Activated T-helper 17 cell treated with anti-CD3 and anti-CD28 coated beads, Interleukin-2, amount 50 U/mL, for 72 hours (primary cell): Measurements from ENCODE around the gene VRK1. TPM values are rescaled to one million over a fixed set of nuclear protein-coding genes. Genes with fewer than 3 reads are reported as not detected.

Experiments used
- ATAC-seq: fragments of 150-1000 bp; cut with Tn5 transposase; replicated peaks from 2 replicates; pipeline ENCODE4 v1.10.0; 2021; ENCODE audit warnings: mild to moderate bottlenecking, moderate library complexity
- H3K27ac Mint-ChIP-seq: one replicate; pipeline ENCODE4 v1.8.0; 2022; ENCODE audit warnings: mixed read lengths
- H3K27me3 Mint-ChIP-seq: one replicate; pipeline ENCODE4 v1.8.0; 2022; ENCODE audit warnings: mixed read lengths
- H3K36me3 Mint-ChIP-seq: one replicate; pipeline ENCODE4 v1.8.0; 2022; ENCODE audit warnings: low read depth, mild to moderate bottlenecking, mixed read lengths
- H3K4me1 Mint-ChIP-seq: one replicate; pipeline ENCODE4 v1.8.0; 2022; ENCODE audit warnings: mixed read lengths
- H3K4me3 Mint-ChIP-seq: one replicate; pipeline ENCODE4 v1.8.0; 2022; ENCODE audit warnings: mild to moderate bottlenecking, mixed read lengths
- H3K9me3 Mint-ChIP-seq: one replicate; pipeline ENCODE4 v1.8.0; 2022; ENCODE audit warnings: mixed read lengths
- total RNA-seq, 2 donors: library from RNA; stranded (reverse); gene quantifications; one replicate each; pipeline ENCODE4 v1.2.3, GENCODE V29; 2022

Gene VRK1
- total RNA-seq, 2 donors from 2014 or later: 30.9 to 65.6 TPM

DNA sequence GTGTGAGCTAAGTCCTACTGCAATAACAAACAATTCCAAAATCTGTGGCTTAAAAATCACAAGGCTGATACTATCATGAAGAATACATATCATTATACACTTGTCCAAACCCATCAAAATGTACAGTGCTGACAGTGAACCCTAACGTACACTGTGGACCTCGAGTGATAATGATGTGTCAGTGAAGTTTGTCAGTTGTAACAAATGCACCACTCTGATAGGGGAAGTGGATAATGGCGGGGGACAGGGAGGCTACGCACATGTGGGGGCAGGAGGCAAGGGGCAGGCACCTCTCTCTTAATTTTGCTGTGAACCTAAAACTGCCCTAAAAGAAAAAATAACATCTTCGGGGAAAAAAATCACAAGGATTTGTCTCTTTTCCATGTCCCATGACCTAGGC lies 100.0 kb downstream of the VRK1 start:
- no peaks in the 10 kb centered on the region for H3K36me3 Mint-ChIP-seq
- no peak for ATAC-seq
- no peak overlapping the region for H3K27ac Mint-ChIP-seq
- H3K9me3 Mint-ChIP-seq: no peaks in the 10 kb centered on the region
- H3K27me3 Mint-ChIP-seq: no peaks in the 10 kb centered on the region
- H3K4me3 Mint-ChIP-seq: no peak overlapping the region
- H3K4me1 Mint-ChIP-seq: peaks cover 6% of the 10 kb centered on the region

- no peak overlapping the region for H3K27ac Mint-ChIP-seq
- no peaks in the 10 kb centered on the region for H3K9me3 Mint-ChIP-seq
- H3K4me3 Mint-ChIP-seq: no peak overlapping the region
- H3K36me3 Mint-ChIP-seq: no peaks in the 10 kb centered on the region
- H3K27me3 Mint-ChIP-seq: no peaks in the 10 kb centered on the region
- H3K4me1 Mint-ChIP-seq: no peaks in the 10 kb centered on the region
- ATAC-seq: no peak
Observed at GRCh38 chr14:96901227-96901626, 104.0 kb downstream of the VRK1 start.

DNA sequence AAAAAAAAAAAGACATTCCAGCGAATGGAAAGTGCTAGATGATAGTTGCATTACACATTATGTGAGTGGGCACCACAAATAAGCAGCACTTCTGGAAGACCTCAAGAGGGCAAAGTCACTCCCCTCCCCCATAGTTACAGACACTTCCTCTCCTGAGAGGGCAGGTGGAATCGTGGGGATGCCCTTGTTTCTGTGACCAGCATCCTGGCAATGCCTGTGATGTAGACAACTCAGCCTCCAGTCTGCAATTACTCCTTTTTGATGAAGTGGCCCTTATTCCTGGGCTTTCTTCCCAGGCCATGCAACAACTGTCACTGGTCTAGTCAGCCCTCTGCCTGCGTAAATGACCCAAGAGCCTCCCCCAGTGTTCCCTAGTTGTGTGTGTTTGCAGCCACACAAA lies 104.8 kb downstream of the VRK1 start:
- Mint-ChIP-seq H3K9me3 (no peaks in the 10 kb centered on the region), H3K27ac (no peak overlapping the region), H3K27me3 (no peaks in the 10 kb centered on the region), H3K36me3 (no peaks in the 10 kb centered on the region), H3K4me1 (no peaks in the 10 kb centered on the region), H3K4me3 (no peak overlapping the region)
- ATAC-seq: no peak

- Mint-ChIP-seq H3K27ac (no peak overlapping the region), H3K4me1 (no peaks in the 10 kb centered on the region), H3K27me3 (no peaks in the 10 kb centered on the region), H3K9me3 (peaks cover 5% of the 10 kb centered on the region), H3K4me3 (no peak overlapping the region), H3K36me3 (no peaks in the 10 kb centered on the region)
- ATAC-seq: no peak
Observed at GRCh38 chr14:96903444-96904023, 106.4 kb downstream of the VRK1 start.

GRCh38 chr14:96904201-96904600 lies 107.0 kb downstream of the VRK1 start:
- no peak for ATAC-seq
- Mint-ChIP-seq H3K27me3 (no peaks in the 10 kb centered on the region), H3K27ac (no peak overlapping the region)

DNA sequence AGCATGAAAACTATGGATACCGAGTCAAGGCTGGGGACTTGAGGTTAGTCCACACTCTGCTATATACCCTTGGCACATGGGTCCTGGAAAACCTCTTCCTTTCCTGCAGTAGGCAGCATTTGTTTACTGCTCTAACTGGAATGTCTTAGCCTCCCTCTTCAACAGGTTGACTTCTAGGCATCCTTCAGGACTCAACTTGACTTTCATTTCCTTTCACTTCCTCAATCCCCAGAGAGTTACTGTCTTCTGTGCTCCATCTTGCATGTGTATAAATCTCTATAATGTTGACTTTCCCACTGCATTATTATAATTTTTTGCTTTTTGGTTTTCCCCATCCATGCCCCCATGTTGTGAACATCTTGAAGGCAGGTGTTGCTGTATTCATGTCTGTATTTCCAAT lies 107.9 kb downstream of the VRK1 start:
- no peak overlapping the region for H3K4me3 Mint-ChIP-seq
- H3K27ac Mint-ChIP-seq: no peak overlapping the region
- peaks cover 12% of the 10 kb centered on the region for H3K9me3 Mint-ChIP-seq
- H3K36me3 Mint-ChIP-seq: no peaks in the 10 kb centered on the region
- no peak for ATAC-seq
- H3K27me3 Mint-ChIP-seq: no peaks in the 10 kb centered on the region
- no peaks in the 10 kb centered on the region for H3K4me1 Mint-ChIP-seq

More at GRCh38 chr14:96904201-96904600, 107.0 kb downstream of the VRK1 start:
- no peak overlapping the region for H3K4me3 Mint-ChIP-seq
- peaks cover 7% of the 10 kb centered on the region for H3K9me3 Mint-ChIP-seq
- no peaks in the 10 kb centered on the region for H3K36me3 Mint-ChIP-seq
- H3K4me1 Mint-ChIP-seq: no peaks in the 10 kb centered on the region

DNA sequence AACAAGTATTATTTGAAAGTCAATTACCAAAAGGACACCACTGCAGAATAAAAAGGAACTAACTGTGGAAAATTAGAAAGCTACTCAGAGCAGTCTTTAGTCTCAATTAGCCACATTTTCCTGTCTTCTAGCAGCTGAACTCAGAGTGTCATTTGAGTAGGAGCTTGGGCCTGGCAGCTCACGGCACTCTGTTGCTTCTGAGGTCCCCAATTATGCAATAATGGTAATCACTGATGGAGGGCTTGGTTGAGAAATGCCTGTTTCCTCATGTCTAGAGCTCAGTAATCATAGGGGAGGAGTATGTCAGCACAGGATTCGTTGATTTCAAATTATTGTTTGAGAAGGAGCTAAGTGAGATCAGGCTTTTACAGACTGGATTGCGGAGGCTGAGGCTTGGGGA lies 108.6 kb downstream of the VRK1 start:
- no peak overlapping the region for H3K27ac Mint-ChIP-seq
- H3K36me3 Mint-ChIP-seq: no peaks in the 10 kb centered on the region
- no peak overlapping the region for H3K4me3 Mint-ChIP-seq
- no peak for ATAC-seq
- H3K9me3 Mint-ChIP-seq: peaks cover 14% of the 10 kb centered on the region
- H3K4me1 Mint-ChIP-seq: no peaks in the 10 kb centered on the region
- no peaks in the 10 kb centered on the region for H3K27me3 Mint-ChIP-seq

- Mint-ChIP-seq H3K27me3 (no peaks in the 10 kb centered on the region), H3K27ac (no peak overlapping the region), H3K4me1 (no peaks in the 10 kb centered on the region), H3K4me3 (no peak overlapping the region), H3K36me3 (no peaks in the 10 kb centered on the region), H3K9me3 (peaks cover 14% of the 10 kb centered on the region)
- ATAC-seq: no peak
Observed at GRCh38 chr14:96906434-96906833, 109.3 kb downstream of the VRK1 start.

DNA sequence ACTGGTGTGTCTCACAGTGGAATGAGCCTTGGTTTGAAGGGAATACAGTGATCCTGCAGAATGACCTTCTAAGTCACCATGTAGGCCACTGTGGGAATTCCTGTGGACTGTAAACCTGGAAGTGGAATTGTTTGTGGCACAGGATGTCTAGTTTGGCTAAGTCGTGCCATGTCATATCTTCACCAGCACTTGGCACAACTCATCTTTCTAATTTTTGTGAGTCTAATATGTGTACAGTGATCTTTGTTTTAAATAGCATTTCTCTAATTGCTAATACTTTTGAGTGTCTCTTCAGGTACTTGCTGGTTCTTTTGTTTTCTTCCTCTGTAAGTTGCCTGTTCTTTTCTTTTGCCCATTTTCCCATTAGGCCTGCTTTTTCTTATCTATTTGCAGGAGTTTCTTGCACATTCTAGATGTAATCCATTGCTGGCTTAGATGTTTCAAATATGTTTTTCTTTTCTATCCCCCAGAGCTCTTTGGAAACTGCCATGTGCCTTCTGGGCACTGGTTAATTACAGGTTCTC lies 112.7 kb downstream of the VRK1 start:
- Mint-ChIP-seq H3K4me3 (no peak overlapping the region), H3K4me1 (peaks cover 4% of the 10 kb centered on the region), H3K36me3 (no peaks in the 10 kb centered on the region), H3K9me3 (peaks cover 14% of the 10 kb centered on the region), H3K27ac (no peak overlapping the region), H3K27me3 (no peaks in the 10 kb centered on the region)
- ATAC-seq: no peak

DNA sequence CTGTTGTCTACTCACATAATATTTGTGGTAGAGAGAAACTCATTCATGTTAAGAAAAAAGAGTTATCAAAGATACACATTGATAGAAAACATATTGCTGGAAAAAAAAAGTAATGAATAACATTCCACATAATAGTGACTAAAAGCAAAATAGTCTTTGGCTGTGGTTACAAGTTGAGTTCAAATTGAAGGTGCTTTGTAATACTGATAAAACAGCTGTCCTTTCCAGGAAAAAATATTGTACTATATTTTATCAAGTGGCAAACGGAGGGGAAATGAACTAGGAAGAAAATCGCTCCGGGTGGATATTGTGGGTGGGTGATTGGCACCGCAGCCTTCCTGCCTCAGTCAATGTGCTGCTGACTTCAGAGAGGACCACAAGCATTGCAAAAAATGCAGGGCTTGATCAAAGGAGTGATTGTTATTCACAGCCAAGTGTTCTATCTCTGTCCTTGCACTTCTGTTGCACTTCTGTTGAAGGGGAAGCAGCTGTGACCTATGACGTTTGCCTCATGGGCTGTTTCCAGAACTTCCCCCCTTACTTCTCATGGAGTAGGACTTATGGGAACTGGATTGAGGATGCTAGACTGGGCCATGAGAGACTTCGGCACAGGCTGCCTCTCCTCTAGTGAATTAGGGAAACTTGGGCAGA lies 114.4 kb downstream of the VRK1 start:
- Mint-ChIP-seq H3K27ac (no peak overlapping the region), H3K9me3 (peaks cover 14% of the 10 kb centered on the region), H3K27me3 (no peaks in the 10 kb centered on the region), H3K36me3 (no peaks in the 10 kb centered on the region), H3K4me3 (no peak overlapping the region), H3K4me1 (peaks cover 4% of the 10 kb centered on the region)
- ATAC-seq: no peak

GRCh38 chr14:96914571-96915128 lies 117.5 kb downstream of the VRK1 start:
- ATAC-seq: no peak
- Mint-ChIP-seq H3K4me1 (peaks cover 4% of the 10 kb centered on the region), H3K27me3 (no peaks in the 10 kb centered on the region), H3K4me3 (no peak overlapping the region), H3K36me3 (no peaks in the 10 kb centered on the region), H3K27ac (no peak overlapping the region), H3K9me3 (peaks cover 6% of the 10 kb centered on the region)

DNA sequence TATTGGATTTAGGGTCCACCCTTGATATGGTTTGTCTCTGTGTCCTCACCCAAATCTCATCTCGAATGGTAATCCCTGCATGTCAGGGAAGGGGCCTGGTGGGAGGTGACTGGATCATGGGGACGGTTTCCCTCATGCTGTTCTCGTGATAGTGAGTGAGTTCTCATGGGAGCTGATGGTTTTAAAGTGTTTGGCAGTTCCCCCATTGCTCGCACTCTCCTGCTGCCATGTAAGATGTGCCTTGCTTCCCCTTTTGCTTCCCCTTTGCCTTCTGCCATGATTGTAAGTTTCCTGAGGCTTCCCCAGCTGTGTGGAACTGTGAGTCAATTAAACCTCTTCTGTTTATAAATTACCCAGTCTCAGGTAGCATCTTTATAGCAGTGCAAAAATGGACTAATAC lies 118.3 kb downstream of the VRK1 start:
- peaks cover 4% of the 10 kb centered on the region for H3K4me1 Mint-ChIP-seq
- peaks cover under 1% of the 10 kb centered on the region for H3K9me3 Mint-ChIP-seq
- H3K4me3 Mint-ChIP-seq: no peak overlapping the region
- H3K27me3 Mint-ChIP-seq: no peaks in the 10 kb centered on the region
- no peaks in the 10 kb centered on the region for H3K36me3 Mint-ChIP-seq
- no peak overlapping the region for H3K27ac Mint-ChIP-seq
- no peak for ATAC-seq

GRCh38 chr14:96916751-96917150 lies 119.6 kb downstream of the VRK1 start:
- Mint-ChIP-seq H3K27ac (no peak overlapping the region), H3K36me3 (no peaks in the 10 kb centered on the region), H3K27me3 (no peaks in the 10 kb centered on the region), H3K4me3 (no peak overlapping the region), H3K4me1 (peaks cover 3% of the 10 kb centered on the region), H3K9me3 (peaks cover 6% of the 10 kb centered on the region)
- no peak for ATAC-seq

- no peaks in the 10 kb centered on the region for H3K4me1 Mint-ChIP-seq
- no peak overlapping the region for H3K4me3 Mint-ChIP-seq
- no peaks in the 10 kb centered on the region for H3K27me3 Mint-ChIP-seq
- ATAC-seq: no peak
- H3K9me3 Mint-ChIP-seq: peaks cover 9% of the 10 kb centered on the region
- no peak overlapping the region for H3K27ac Mint-ChIP-seq
- H3K36me3 Mint-ChIP-seq: no peaks in the 10 kb centered on the region
Observed at GRCh38 chr14:96917442-96917963, 120.3 kb downstream of the VRK1 start.

GRCh38 chr14:96920023-96920422 lies 122.8 kb downstream of the VRK1 start:
- Mint-ChIP-seq H3K27ac (no peak overlapping the region), H3K36me3 (no peaks in the 10 kb centered on the region), H3K9me3 (peaks cover 10% of the 10 kb centered on the region), H3K27me3 (no peaks in the 10 kb centered on the region), H3K4me1 (no peaks in the 10 kb centered on the region), H3K4me3 (no peak overlapping the region)
- no peak for ATAC-seq
